ENCODE data around the gene PTGFR. TPM values are rescaled to one million over a fixed set of nuclear protein-coding genes. Genes with fewer than 3 reads are reported as not detected.

The PTGFR gene
- total RNA-seq (2021) (0.81 and 1.5 TPM in 2 replicates), Bru-seq, nascent RNA (percentile 24 among the genes with signal in this experiment), BruChase-seq, experiment 1, labeled RNA remaining after a 2-hour chase (percentile 24 among the genes with signal in this experiment), BruChase-seq, experiment 2, labeled RNA remaining after a 6-hour chase (percentile 16 among the genes with signal in this experiment)
- long read RNA-seq, partial matches to known transcripts, result 3 of 3 reads
- long read RNA-seq, other reads (novel, unspliced or antisense), result 0 of 3 reads

- CTCF ChIA-PET, result no interaction called here
- H3K9me3 ChIP-seq (ENCODE audit: low read depth, low read length, poor library complexity, severe bottlenecking), result no peaks in the 10 kb centered on the region
- DNase-seq (ENCODE audit: low spot score), result peak; percentile 61
- POLR2A ChIA-PET (ENCODE audit: low non-redundant PET), result no interaction called here
- TF ChIP-seq CTCF (conservative IDR thresholded peaks at IDR 0.05; ENCODE audit: low read depth, low read length) (no peak), EZH2 (IDR thresholded peaks at IDR 0.05; ENCODE audit: borderline replicate concordance, low read depth, low read length, poor library complexity, severe bottlenecking) (no peak)
- H3K27ac ChIP-seq (ENCODE audit: low read depth, low read length, poor library complexity, severe bottlenecking), result no peak within 1 kb of the TSS
- peak within 1 kb of the TSS; percentile 53 for H3K4me3 ChIP-seq (ENCODE audit: low read depth, low read length, poor library complexity, severe bottlenecking)
- no peaks in the 10 kb centered on the region for H3K36me3 ChIP-seq (ENCODE audit: insufficient read depth, low read length, poor library complexity, severe bottlenecking)
- intact Hi-C loops (cut with micrococcal nuclease; ENCODE audit: unreplicated experiment), result loop anchor here (5.0 kb wide), 1 partner anchor 344 kb away; no protein-coding TSS in a partner anchor
- BruUV-seq (replicated peaks), result no TSS peak
- H3K4me1 ChIP-seq (ENCODE audit: insufficient read depth, low read length, poor library complexity, severe bottlenecking), result peaks cover 11% of the 10 kb centered on the region
- H3K27me3 ChIP-seq (replicated peaks; ENCODE audit: insufficient read depth, low read depth, low read length, poor library complexity), result no peaks in the 10 kb centered on the region
These were observed at the start of gene PTGFR for GRCh38 chr1:78490861-78491450. TSS of gene PTGFR (plus strand) at chr1:78490974. CDS start at chr1:78492744, 1,770 bp downstream.

- Histone ChIP-seq H3K36me3 (ENCODE audit: insufficient read depth, low read length, poor library complexity, severe bottlenecking) (no peaks in the 10 kb centered on the region), H3K4me3 (ENCODE audit: low read depth, low read length, poor library complexity, severe bottlenecking) (no peak overlapping the region), H3K4me1 (ENCODE audit: insufficient read depth, low read length, poor library complexity, severe bottlenecking) (peaks cover 16% of the 10 kb centered on the region), H3K27me3 (replicated peaks; ENCODE audit: insufficient read depth, low read depth, low read length, poor library complexity) (no peaks in the 10 kb centered on the region), H3K27ac (ENCODE audit: low read depth, low read length, poor library complexity, severe bottlenecking) (no peak overlapping the region), H3K9me3 (ENCODE audit: low read depth, low read length, poor library complexity, severe bottlenecking) (no peaks in the 10 kb centered on the region)
- ChIA-PET CTCF (interaction anchor here (0.6 kb wide), 1 partner anchor 882 kb away, joined by 3 read pairs; no protein-coding TSS in a partner anchor), POLR2A (ENCODE audit: low non-redundant PET) (no interaction called here)
- intact Hi-C loops (cut with micrococcal nuclease; ENCODE audit: unreplicated experiment), result no loop called here
- BruUV-seq (replicated peaks), result no TSS peak
- TF ChIP-seq CTCF (conservative IDR thresholded peaks at IDR 0.05; ENCODE audit: low read depth, low read length) (no peak), EZH2 (IDR thresholded peaks at IDR 0.05; ENCODE audit: borderline replicate concordance, low read depth, low read length, poor library complexity, severe bottlenecking) (no peak)
- DNase-seq (ENCODE audit: low spot score), result no peak
These were observed 48.9 kb upstream of the PTGFR start for GRCh38 chr1:78441921-78442320.

- ChIA-PET CTCF (no interaction called here), POLR2A (ENCODE audit: low non-redundant PET) (no interaction called here)
- H3K27me3 ChIP-seq (replicated peaks; ENCODE audit: insufficient read depth, low read depth, low read length, poor library complexity), result no peaks in the 10 kb centered on the region
- H3K36me3 ChIP-seq (ENCODE audit: insufficient read depth, low read length, poor library complexity, severe bottlenecking), result no peaks in the 10 kb centered on the region
- no peaks in the 10 kb centered on the region for H3K9me3 ChIP-seq (ENCODE audit: low read depth, low read length, poor library complexity, severe bottlenecking)
- H3K27ac ChIP-seq (ENCODE audit: low read depth, low read length, poor library complexity, severe bottlenecking), result no peak overlapping the region
- no peak for TF ChIP-seq CTCF (conservative IDR thresholded peaks at IDR 0.05; ENCODE audit: low read depth, low read length)
- no peak for TF ChIP-seq EZH2 (IDR thresholded peaks at IDR 0.05; ENCODE audit: borderline replicate concordance, low read depth, low read length, poor library complexity, severe bottlenecking)
- no TSS peak for BruUV-seq (replicated peaks)
- no peak overlapping the region for H3K4me3 ChIP-seq (ENCODE audit: low read depth, low read length, poor library complexity, severe bottlenecking)
- intact Hi-C loops (cut with micrococcal nuclease; ENCODE audit: unreplicated experiment), result no loop called here
- no peak for DNase-seq (ENCODE audit: low spot score)
- H3K4me1 ChIP-seq (ENCODE audit: insufficient read depth, low read length, poor library complexity, severe bottlenecking), result no peaks in the 10 kb centered on the region
These were observed 43.7 kb upstream of the PTGFR start for GRCh38 chr1:78447086-78447485.

All from A673 (cell line).